Measurements from ENCODE around the gene TAS2R8. TPM values are rescaled to one million over a fixed set of nuclear protein-coding genes. Genes with fewer than 3 reads are reported as not detected.
A peak's percentile ranks its signal among the peaks of the same experiment; 100 is the strongest.

TAS2R8 gene
- not detected in 2 replicates for total RNA-seq

DNA sequence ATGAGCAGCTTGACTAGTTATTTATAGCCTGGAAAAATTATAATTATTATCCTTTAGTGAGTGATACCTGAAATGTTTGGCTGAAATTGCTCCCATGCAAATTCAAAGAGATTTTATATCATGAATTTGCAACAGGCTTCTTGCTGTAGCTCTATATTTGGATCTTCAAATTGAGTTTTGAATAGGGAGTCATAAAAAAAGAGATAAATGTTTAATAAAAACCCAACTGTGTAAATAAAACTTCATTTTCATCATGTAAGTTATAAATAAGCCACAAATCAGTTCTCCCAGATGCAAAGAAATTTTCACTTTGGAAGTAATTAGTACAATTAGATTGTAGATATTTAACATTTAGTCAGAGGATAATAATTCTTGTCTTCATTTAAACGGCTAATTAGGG is at the start of gene TAS2R8:
TAS2R8 (minus strand) TSS at position 101 of the 400 bp plus-strand sequence. CDS start 306 bp downstream, outside the sequence.
- Mint-ChIP-seq H3K9me3 (no peaks in the 10 kb centered on the region), H3K36me3 (ENCODE audit: low read depth) (no peaks in the 10 kb centered on the region), H3K27ac (no peak within 1 kb of the TSS), H3K4me3 (ENCODE audit: low read depth) (no peak within 1 kb of the TSS), H3K27me3 (ENCODE audit: low read depth) (peaks cover 16% of the 10 kb centered on the region), H3K4me1 (ENCODE audit: low read depth) (no peaks in the 10 kb centered on the region)
- DNase-seq (ENCODE audit: low spot score) = no peak
- intact Hi-C loops (cut with micrococcal nuclease) = no loop called here

DNA sequence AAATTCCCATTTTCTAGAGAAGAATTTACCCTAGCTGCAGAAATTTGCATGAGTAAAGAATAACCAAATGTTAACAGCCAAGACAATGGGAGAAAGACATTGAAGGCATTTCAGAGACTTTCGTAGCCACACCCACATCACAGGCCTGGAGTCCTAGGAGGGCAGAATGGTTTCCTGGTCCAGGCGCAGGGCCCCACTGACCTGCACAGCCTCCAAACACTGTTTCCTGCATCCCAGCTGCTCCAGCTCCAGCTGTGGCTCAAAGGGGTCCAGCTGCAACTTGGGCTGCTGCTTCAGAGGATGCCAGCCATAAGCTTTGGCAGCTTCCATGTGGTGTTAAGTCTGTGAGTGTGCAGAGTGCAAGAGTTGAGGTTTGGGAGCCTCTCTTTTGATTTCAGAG is 48.7 kb upstream of the TAS2R8 start:
- peaks cover 49% of the 10 kb centered on the region for H3K36me3 Mint-ChIP-seq (ENCODE audit: low read depth)
- H3K27ac Mint-ChIP-seq = no peak overlapping the region
- intact Hi-C loops (cut with micrococcal nuclease) = no loop called here
- no peak overlapping the region for H3K4me3 Mint-ChIP-seq (ENCODE audit: low read depth)
- no peak for DNase-seq (ENCODE audit: low spot score)
- H3K27me3 Mint-ChIP-seq (ENCODE audit: low read depth) = no peaks in the 10 kb centered on the region
- peaks cover 12% of the 10 kb centered on the region for H3K4me1 Mint-ChIP-seq (ENCODE audit: low read depth)
- H3K9me3 Mint-ChIP-seq = peaks cover 48% of the 10 kb centered on the region

- Mint-ChIP-seq H3K4me1 (ENCODE audit: low read depth) (peaks cover 30% of the 10 kb centered on the region), H3K27ac (no peak overlapping the region), H3K36me3 (ENCODE audit: low read depth) (peaks cover 40% of the 10 kb centered on the region), H3K4me3 (ENCODE audit: low read depth) (no peak overlapping the region), H3K27me3 (ENCODE audit: low read depth) (no peaks in the 10 kb centered on the region), H3K9me3 (peaks cover 32% of the 10 kb centered on the region)
- intact Hi-C loops (cut with micrococcal nuclease) = no loop called here
- no peak for DNase-seq (ENCODE audit: low spot score)
Observed at GRCh38 chr12:10853776-10854175, 46.7 kb upstream of the TAS2R8 start.

DNA sequence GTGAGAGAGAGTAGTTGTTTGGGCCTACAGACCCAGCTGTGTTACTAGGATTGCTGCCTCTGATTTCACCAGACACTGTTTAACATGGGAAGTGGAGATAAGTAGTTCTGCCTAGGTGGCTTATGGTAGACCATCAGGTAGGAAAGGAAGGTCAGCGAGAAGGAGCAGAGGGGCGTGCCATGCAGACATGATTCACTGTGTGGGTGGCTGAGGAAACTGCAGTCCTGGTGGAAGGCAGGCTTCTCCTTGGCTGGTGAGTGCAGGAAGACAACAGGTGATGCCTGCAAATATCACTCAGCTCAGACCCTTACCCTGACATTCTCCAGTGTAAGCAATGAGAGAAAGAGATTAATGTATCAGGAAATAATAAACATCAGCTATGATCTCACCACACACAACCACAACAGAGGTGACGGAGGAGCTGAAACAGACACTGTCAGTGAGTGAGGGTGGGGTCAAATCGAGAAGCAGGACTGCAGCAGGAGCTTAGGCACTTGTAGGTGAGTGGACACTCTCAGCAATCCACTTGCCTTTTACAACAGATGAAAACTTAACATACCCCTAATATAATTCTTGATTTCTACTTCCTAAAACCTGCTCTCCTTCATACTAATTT is 44.3 kb upstream of the TAS2R8 start:
- peaks cover 8% of the 10 kb centered on the region for H3K9me3 Mint-ChIP-seq
- intact Hi-C loops (cut with micrococcal nuclease) = no loop called here
- no peak overlapping the region for H3K4me3 Mint-ChIP-seq (ENCODE audit: low read depth)
- H3K36me3 Mint-ChIP-seq (ENCODE audit: low read depth) = peaks cover 22% of the 10 kb centered on the region
- no peak overlapping the region for H3K27ac Mint-ChIP-seq
- peaks cover 32% of the 10 kb centered on the region for H3K4me1 Mint-ChIP-seq (ENCODE audit: low read depth)
- DNase-seq (ENCODE audit: low spot score) = no peak
- no peaks in the 10 kb centered on the region for H3K27me3 Mint-ChIP-seq (ENCODE audit: low read depth)

DNA sequence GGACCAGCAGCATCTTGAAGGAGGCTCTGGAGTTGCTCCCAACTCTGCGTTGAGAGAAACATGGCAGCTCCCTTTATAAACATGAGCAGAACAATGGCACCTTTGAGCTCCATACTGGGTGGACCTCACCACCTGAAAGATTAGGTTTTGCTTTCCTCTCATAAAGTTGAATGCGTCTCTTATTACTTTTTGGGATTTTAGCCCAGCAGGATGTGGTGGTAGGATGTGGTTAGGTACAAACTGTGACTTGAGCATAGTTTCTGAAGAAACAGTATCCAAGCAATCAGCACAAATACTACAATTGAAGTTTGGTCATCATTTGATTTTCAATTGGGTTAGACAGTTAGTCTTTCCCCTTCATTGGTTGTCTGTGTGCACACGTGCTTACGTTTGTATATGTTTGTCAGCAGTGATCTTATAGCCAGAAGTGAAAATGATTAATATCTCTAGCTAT is 42.4 kb upstream of the TAS2R8 start, which contains the start of gene PRR4:
PRR4 (minus strand) TSS at position 51 of the 454 bp plus-strand sequence; CDS start at position 13, 38 bp downstream.
- peaks cover 32% of the 10 kb centered on the region for H3K4me1 Mint-ChIP-seq (ENCODE audit: low read depth)
- H3K27me3 Mint-ChIP-seq (ENCODE audit: low read depth) = no peaks in the 10 kb centered on the region
- DNase-seq (ENCODE audit: low spot score) = peak; percentile 34
- intact Hi-C loops (cut with micrococcal nuclease) = no loop called here
- no peak within 1 kb of the TSS for H3K27ac Mint-ChIP-seq
- no peak within 1 kb of the TSS for H3K4me3 Mint-ChIP-seq (ENCODE audit: low read depth)
- H3K36me3 Mint-ChIP-seq (ENCODE audit: low read depth) = peaks cover 15% of the 10 kb centered on the region
- no peaks in the 10 kb centered on the region for H3K9me3 Mint-ChIP-seq

DNA sequence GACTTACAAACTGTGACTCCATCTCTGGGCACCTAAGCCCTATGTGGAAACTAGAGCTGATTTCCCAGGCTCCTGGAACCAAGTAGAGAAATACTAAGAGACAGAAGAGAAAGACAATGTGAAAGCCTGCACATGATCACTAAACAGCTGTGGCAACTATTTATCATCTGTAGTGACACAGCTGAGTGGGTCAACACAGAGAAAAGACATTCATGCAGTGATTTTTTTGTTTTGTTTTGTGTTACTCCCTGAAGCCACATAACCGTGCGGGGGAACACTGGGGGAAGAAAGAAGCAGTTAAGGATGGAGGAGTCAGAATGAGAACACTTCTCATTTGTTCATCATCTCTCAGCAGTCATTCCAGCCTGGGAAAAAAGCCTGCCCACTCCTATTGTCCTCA is 40.7 kb upstream of the TAS2R8 start:
- peaks cover 32% of the 10 kb centered on the region for H3K4me1 Mint-ChIP-seq (ENCODE audit: low read depth)
- peaks cover 15% of the 10 kb centered on the region for H3K36me3 Mint-ChIP-seq (ENCODE audit: low read depth)
- no peak overlapping the region for H3K27ac Mint-ChIP-seq
- H3K27me3 Mint-ChIP-seq (ENCODE audit: low read depth) = no peaks in the 10 kb centered on the region
- intact Hi-C loops (cut with micrococcal nuclease) = no loop called here
- H3K4me3 Mint-ChIP-seq (ENCODE audit: low read depth) = no peak overlapping the region
- no peaks in the 10 kb centered on the region for H3K9me3 Mint-ChIP-seq
- no peak for DNase-seq (ENCODE audit: low spot score)

- Mint-ChIP-seq H3K27ac (no peak overlapping the region), H3K27me3 (ENCODE audit: low read depth) (no peaks in the 10 kb centered on the region), H3K4me1 (ENCODE audit: low read depth) (no peaks in the 10 kb centered on the region), H3K4me3 (ENCODE audit: low read depth) (no peak overlapping the region), H3K36me3 (ENCODE audit: low read depth) (peaks cover 4% of the 10 kb centered on the region), H3K9me3 (no peaks in the 10 kb centered on the region)
- intact Hi-C loops (cut with micrococcal nuclease) = no loop called here
- no peak for DNase-seq (ENCODE audit: low spot score)
Observed at GRCh38 chr12:10842862-10843261, 35.8 kb upstream of the TAS2R8 start.

GRCh38 chr12:10838461-10838860 is 31.4 kb upstream of the TAS2R8 start:
- Mint-ChIP-seq H3K4me3 (ENCODE audit: low read depth) (no peak overlapping the region), H3K36me3 (ENCODE audit: low read depth) (no peaks in the 10 kb centered on the region), H3K9me3 (no peaks in the 10 kb centered on the region), H3K27me3 (ENCODE audit: low read depth) (no peaks in the 10 kb centered on the region), H3K4me1 (ENCODE audit: low read depth) (no peaks in the 10 kb centered on the region), H3K27ac (no peak overlapping the region)
- DNase-seq (ENCODE audit: low spot score) = no peak
- intact Hi-C loops (cut with micrococcal nuclease) = no loop called here

- no peaks in the 10 kb centered on the region for H3K36me3 Mint-ChIP-seq (ENCODE audit: low read depth)
- DNase-seq (ENCODE audit: low spot score) = no peak
- H3K4me3 Mint-ChIP-seq (ENCODE audit: low read depth) = no peak overlapping the region
- no peaks in the 10 kb centered on the region for H3K4me1 Mint-ChIP-seq (ENCODE audit: low read depth)
- H3K27me3 Mint-ChIP-seq (ENCODE audit: low read depth) = peaks cover 3% of the 10 kb centered on the region
- H3K9me3 Mint-ChIP-seq = no peaks in the 10 kb centered on the region
- H3K27ac Mint-ChIP-seq = no peak overlapping the region
- intact Hi-C loops (cut with micrococcal nuclease) = no loop called here
Observed at GRCh38 chr12:10829994-10830393, 22.9 kb upstream of the TAS2R8 start.

DNA sequence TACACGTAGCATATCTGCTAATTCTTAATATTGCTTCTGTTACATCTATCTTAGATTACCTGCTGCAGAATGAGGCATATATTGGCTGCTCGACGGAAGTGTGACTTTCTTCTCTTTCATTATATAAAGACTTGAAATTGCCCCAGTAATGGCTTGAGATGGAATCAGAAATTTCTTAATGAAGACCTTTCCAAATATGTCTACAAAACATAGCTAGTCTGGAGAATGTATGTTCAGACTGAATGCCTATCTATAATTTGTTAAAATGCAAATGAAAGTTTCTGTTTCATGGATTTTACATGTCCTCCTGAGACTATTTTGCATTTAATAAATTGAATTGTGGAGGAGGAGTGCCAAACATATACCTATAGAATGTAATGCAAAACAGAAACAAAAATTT is 19.2 kb upstream of the TAS2R8 start, which contains the start of gene TAS2R10:
TAS2R10 (minus strand) TSS at position 101 of the 400 bp plus-strand sequence; CDS start at position 12, 89 bp downstream.
- H3K4me3 Mint-ChIP-seq (ENCODE audit: low read depth) = no peak within 1 kb of the TSS
- intact Hi-C loops (cut with micrococcal nuclease) = no loop called here

GRCh38 chr12:10824957-10825356 is 17.9 kb upstream of the TAS2R8 start:
- intact Hi-C loops (cut with micrococcal nuclease) = no loop called here
- no peaks in the 10 kb centered on the region for H3K36me3 Mint-ChIP-seq (ENCODE audit: low read depth)
- H3K27me3 Mint-ChIP-seq (ENCODE audit: low read depth) = peaks cover 3% of the 10 kb centered on the region
- H3K27ac Mint-ChIP-seq = no peak overlapping the region
- no peak for DNase-seq (ENCODE audit: low spot score)
- no peak overlapping the region for H3K4me3 Mint-ChIP-seq (ENCODE audit: low read depth)
- H3K4me1 Mint-ChIP-seq (ENCODE audit: low read depth) = no peaks in the 10 kb centered on the region
- H3K9me3 Mint-ChIP-seq = no peaks in the 10 kb centered on the region

More for the DNA sequence above, 19.2 kb upstream of the TAS2R8 start, which contains the start of gene TAS2R10:
- DNase-seq (ENCODE audit: low spot score) = no peak
- Mint-ChIP-seq H3K27ac (no peak within 1 kb of the TSS), H3K27me3 (ENCODE audit: low read depth) (peaks cover 3% of the 10 kb centered on the region), H3K36me3 (ENCODE audit: low read depth) (no peaks in the 10 kb centered on the region), H3K4me1 (ENCODE audit: low read depth) (no peaks in the 10 kb centered on the region), H3K9me3 (no peaks in the 10 kb centered on the region)

DNA sequence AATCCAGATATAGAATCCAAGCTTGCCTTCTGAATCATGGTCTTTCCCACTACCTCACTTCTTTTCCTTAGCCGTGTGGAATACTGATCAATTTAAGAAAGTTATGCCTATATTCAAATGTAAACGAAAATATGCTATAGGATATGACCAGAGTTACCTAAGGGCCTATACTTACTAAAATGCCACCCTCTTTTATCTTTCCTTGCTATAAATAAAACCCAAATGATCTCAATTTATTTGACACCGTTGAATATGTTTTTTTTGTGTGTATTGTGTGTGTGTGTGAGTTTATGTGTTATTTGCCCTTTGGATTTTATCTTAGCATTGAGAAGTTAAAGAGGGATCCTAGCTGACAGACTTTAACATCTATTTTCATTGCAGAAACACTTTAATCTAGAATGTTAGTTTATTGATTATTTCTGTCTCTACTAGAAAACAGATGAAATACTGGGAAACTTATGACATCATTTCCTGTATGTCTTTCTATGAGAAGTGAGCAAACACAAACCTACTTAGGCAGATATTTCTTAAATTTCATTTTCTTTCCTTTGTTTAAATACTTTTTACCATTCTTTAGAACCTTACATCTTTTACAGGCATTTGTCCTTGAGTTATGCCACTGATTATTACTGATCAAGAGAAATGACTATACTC is 4.9 kb upstream of the TAS2R8 start:
- no peak overlapping the region for H3K27ac Mint-ChIP-seq
- no peak overlapping the region for H3K4me3 Mint-ChIP-seq (ENCODE audit: low read depth)
- no peaks in the 10 kb centered on the region for H3K9me3 Mint-ChIP-seq
- DNase-seq (ENCODE audit: low spot score) = no peak
- intact Hi-C loops (cut with micrococcal nuclease) = no loop called here
- H3K36me3 Mint-ChIP-seq (ENCODE audit: low read depth) = no peaks in the 10 kb centered on the region
- H3K4me1 Mint-ChIP-seq (ENCODE audit: low read depth) = no peaks in the 10 kb centered on the region
- peaks cover 19% of the 10 kb centered on the region for H3K27me3 Mint-ChIP-seq (ENCODE audit: low read depth)

DNA sequence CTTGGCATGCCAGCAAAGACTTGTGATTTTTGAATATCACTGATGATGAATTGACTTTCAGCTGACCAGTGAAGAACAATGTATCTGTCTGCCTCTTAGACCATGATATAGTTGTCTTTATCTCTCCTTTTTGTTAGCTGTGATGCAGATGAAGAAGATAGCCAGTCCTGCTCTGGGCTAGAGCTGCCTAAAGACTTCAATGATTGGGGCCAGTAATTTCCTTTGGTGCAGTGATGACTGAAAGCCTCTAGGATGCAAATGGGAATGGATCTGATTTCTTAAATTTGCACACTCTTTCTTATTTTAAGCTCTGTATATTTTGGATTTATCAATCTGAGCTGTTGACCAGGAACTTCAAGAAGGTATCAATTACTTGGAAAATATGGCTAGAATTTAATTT is 3.0 kb upstream of the TAS2R8 start, which contains the start of gene TAS2R9:
TAS2R9 (minus strand) TSS at position 101 of the 400 bp plus-strand sequence; CDS start at position 8, 93 bp downstream.
- Mint-ChIP-seq H3K4me1 (ENCODE audit: low read depth) (no peaks in the 10 kb centered on the region), H3K27me3 (ENCODE audit: low read depth) (peaks cover 19% of the 10 kb centered on the region), H3K36me3 (ENCODE audit: low read depth) (no peaks in the 10 kb centered on the region), H3K27ac (no peak within 1 kb of the TSS), H3K4me3 (ENCODE audit: low read depth) (no peak within 1 kb of the TSS), H3K9me3 (no peaks in the 10 kb centered on the region)
- DNase-seq (ENCODE audit: low spot score) = no peak
- intact Hi-C loops (cut with micrococcal nuclease) = no loop called here

All from activated T-helper 2 cell treated with anti-CD3 and anti-CD28 coated beads, Interferon-gamma antibody, Interleukin-2, Interleukin-4, amounts not matched to agents 10 μg/mL and 5 μg/mL and 100 μg/mL, durations not matched to agents 14 hours and 24 hours and 36 hours (primary cell).